Stimulated activated CD8-positive, alpha-beta memory T cell treated with anti-CD3 and anti-CD28 coated beads, Interleukin-12 subunit alpha, Interleukin-12 subunit beta, amount 100 ng/mL, for 24 hours (primary cell): ENCODE results near the gene PMPCA.

ENCODE experiments used
- DNase-seq: peaks from one replicate; pipeline ENCODE4 v3.0.0-alpha.2; 2020; ENCODE audit errors: extremely low read depth

Gene PMPCA

DNA sequence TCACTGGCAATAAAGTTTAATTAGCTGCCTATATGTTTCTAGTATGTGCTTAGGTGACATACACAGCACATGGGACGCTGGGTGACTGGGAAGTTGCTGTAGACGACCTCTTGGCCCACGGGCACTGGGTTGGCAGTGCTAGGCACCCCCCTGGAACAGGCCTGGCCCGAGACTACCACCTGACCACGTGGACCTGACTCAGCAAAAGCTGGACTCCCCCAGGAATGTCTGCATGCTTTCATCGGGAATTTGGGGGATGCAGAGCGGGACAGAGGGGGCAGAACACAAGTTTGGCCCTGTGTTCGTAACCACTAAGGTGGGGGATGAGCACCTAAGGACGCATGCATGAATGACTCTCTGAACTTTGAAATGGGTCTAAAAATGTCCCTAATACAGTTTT, 45.8 kb downstream of the PMPCA start:
- DNase-seq, result no peak

DNA sequence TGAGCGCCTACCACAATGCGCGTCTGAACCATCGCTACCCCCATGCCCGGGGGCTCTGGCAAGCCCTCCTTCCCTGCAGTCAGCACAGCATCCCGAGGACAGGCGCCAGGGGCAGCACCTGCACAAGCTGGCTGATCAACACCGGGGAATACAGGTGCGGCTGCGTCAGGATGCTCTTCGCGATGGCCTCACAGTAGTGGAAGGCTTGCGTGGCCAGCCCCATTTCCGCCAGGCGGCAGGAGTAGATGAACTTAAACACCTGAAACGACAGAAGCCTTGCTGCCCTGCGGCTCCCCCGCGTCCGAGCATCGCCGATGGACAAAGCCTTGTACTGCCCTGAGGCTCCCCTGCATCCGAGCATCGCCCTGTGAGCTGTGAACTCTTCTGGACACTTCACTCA, 46.9 kb downstream of the PMPCA start:
- DNase-seq, result no peak

GRCh38 chr9:136459425-136459824, 49.0 kb downstream of the PMPCA start:
- no peak for DNase-seq

DNA sequence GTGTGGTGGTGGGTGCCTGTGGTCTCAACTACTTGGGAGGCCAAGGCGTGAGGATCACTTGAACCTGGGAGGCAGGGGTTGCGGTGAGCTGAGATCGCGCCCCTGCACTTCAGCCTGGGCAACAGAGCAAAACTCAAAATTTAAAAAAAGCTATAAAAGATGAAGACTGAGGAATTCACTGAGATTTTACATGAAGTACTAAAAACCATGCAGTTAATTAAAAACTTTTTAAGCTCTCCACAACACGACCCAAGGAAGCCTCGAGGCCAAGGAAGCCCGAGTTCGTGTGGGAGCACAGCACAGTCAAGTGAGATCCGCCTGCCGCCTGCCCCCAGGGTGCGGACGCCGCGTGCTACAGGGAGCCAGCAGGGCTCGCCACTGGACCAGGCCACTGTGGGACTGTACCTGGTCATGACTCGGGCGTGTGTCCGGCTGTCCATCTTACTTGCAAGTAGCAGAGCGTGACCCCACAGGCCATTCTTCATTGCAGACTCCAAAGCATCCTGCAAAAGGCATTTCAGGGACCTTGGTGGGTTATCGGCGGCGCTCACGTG, 50.4 kb downstream of the PMPCA start:
- no peak for DNase-seq

DNA sequence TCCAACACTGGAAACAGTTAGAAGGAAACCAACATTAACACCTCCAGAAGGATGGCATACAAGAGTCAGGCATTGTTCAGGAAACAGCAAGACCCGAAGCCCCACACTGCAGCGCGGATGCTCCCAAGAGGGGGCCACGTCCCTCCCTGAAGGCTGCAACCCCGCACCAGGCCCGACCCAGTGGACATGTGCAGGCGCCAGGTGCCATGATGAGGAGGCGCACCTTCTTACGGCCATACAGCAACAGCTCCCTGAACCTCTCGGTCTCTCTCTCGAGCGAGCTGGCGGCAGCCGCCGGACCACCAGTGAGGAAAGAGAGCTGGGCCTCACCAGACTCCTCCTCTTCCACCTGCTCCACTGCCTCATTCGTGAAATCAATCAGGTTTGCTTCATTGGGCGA, 52.2 kb downstream of the PMPCA start:
- no peak for DNase-seq

GRCh38 chr9:136463578-136463977, 53.1 kb downstream of the PMPCA start:
- no peak for DNase-seq

- DNase-seq, result no peak
Measured at GRCh38 chr9:136464241-136464640, 53.8 kb downstream of the PMPCA start.

DNA sequence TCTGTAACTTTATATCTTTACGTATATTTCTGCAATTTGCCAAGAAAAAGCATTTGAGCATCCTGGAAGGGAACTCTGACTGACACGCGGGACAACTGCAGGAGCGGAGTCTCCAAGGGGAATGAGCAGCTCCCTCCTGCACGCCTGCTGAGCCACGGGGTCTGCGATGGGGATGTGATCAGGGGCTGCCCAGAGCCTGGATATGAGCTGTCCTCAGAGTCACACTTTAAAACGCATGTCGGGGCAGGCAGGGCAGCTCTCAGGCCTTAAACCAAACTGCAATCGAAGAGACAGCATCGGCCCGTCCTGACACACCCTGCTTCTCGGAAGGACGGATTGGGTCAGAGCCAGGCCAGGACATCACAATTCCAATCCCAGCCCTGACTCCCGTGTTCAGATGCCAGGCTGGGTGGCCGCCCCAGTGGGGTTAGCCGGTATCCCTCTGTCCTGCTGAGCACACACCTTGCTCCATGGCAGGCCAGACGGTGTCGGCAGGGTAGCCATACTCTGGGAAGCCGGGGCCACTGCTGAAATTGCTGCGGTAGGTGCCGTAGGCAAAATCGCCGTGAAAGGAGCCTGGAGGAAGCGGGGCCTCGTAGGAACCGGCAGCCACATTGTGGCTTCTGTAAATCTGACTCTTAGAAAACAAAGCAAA, 55.2 kb downstream of the PMPCA start:
- no peak for DNase-seq

DNA sequence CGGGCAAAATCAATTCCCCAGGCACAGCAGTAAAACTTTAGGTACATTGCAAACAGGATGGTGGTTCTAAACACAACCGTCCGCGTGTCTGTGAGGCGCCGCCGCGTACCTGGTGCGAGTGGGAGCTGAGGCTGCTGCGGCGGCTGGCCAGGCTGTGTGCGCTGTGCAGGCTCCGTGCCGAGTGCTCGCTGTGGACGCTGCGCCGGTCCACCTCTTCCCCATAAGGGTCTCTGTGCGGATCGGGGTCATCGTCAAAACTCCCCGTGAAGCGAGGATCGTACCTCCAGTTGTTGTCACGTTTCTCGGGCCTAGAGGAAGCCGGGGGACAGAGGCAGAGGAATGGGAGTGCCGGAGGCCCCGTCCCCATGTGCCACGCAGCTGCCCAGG, 55.7 kb downstream of the PMPCA start:
- DNase-seq, result no peak

- DNase-seq, result no peak
Measured at GRCh38 chr9:136467766-136468165, 57.3 kb downstream of the PMPCA start.

DNA sequence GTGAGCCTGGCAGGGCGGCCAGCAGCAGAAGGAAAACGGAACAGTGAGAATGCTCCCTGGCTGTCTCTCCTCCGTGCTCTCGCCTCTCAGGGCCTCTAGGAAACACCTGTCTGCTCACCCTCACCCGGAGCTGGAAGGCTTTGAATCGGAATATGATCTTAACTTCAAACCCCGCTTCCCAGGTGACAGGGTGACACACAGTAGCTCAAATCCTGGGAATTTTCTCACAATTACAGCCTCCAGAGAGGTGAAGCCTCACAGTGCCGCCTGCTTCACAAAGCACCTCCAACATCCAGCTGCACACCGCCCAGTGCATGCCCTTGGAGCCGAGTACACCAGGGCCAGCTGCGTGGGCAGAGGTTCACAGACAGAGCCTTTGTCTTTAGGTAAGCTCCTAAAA, 59.9 kb downstream of the PMPCA start:
- DNase-seq, result no peak

- DNase-seq, result no peak
Measured at GRCh38 chr9:136470792-136471469, 60.5 kb downstream of the PMPCA start.

GRCh38 chr9:136471802-136472487, 61.5 kb downstream of the PMPCA start:
- no peak for DNase-seq

DNA sequence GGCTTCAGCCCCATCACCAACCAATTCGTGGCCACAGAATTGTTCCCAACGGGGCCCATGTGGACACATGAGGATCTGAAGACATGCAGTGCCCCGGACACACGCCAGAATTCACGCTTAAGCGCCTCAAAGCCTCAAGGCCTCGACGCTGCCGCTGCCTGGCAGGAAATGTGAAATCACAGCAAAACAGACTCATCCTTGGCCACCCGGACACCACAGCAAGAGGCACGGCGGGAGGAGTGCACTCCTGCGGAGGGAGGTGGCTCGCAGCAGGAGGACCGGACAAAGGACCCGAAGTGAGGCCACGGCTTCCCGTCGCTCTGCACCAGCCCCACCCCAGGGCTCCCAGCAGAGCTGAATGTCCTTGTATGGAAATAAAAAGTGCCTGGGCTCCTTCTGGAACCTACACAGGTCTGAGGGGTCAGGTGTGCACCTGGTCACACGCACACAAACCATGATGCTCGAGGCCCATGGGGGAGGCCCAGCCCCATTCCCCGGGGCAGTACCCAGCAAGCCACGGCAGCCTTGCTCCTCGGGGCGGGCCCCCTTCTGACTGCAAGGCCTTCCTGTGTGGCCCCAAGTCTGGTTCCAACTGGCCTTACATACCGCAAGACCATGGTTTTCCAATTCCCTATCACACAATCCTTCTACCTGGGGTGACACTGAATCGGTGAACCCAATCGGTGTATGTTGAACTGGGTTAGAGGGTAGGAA, 62.3 kb downstream of the PMPCA start:
- no peak for DNase-seq

DNA sequence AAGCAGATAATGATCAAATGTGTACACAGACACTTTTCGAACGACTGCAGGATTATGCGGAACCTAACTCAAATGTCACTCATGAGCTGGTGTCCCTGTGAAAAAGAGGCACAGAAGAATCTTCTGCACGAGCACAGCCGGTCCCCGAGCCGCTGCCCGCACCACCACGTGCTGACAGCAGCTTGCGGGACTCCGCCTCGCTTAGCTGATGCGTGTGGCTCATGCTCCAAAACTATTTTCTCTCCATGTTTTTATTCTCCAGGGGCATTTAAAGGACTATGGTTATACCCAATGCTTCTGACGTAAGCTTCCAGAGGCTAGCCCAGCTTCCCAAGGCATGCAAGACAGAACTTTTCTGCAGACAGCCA, 62.9 kb downstream of the PMPCA start:
- DNase-seq, result no peak
